HG03139 (cell line): Measurements from ENCODE around the gene MBNL2.

ENCODE experiments used
- ATAC-seq: cut with Tn5 transposase; IDR thresholded peaks from one replicate; pipeline ENCODE4 v1.9.1; 2021; ENCODE audit not compliant: unreplicated experiment

MBNL2 gene

GRCh38 chr13:97369261-97369893 is 147.2 kb downstream of the MBNL2 start:
- ATAC-seq: peak; percentile 61

DNA sequence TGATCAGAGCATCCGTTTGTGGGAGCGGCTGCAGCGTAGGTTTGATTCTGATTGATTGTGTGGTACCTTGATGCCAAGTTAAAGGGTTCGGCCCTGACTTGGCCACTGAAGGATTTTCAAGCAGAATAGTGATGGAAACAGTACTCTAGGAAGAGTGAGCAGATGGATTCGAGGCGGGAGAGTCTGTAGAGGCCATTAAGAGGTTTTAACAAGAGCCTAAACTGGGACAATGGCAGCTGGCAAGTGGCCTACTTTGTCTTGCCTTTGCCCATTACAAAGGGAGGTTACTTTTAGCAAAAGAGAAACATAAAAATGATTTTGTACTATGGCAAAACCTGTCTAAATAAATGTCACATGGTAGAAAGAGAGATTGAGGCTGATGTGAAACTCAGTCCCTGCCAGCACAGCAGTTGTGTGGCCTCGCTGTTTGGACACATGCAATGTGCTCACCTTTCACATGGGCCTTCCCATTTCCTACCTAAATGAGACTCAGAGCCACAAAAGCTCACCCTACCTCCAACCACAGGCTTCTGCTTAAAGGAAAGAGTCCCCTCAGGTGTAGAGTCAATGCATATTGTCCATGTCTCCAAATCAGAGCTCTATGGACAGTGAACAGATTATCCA is 149.5 kb downstream of the MBNL2 start:
- no peak for ATAC-seq

DNA sequence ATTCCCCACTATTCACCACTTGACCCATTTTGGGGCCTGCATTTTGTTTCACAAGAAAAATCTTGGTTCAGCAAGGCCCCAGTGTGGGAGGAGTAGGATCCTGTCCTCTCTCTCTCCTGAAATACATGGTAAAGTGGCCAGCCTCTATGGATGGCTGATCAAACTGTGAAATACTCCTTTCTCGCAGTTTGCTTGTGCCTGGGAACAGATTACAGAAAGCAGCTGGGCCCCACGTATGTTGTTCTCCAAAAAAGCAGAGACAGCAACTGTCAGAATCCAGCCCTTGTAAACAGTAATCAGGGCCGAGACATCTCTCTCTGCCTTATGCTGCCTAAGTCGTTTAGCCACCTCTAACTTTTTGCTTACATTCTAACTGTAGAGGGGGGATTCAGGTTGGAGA is 150.8 kb downstream of the MBNL2 start:
- no peak for ATAC-seq

DNA sequence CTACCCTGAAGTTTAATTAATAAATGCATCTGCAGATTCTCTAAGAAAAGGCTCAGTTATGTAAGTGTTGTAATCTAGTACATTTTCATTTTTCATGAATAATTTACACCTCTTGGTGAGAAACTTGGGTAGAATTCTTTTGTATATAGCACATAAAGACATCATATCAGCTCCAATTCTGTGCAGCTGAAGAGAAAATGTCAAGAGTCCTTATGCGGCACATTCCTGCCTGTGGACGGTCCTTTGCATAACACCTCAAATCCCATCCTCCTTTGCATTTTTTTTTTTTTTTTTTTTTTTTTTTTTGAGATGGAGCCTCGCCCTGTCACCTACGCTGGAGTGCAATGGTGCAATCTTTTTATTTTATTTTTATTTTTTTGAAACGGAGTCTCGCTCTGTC is 151.7 kb downstream of the MBNL2 start:
- no peak for ATAC-seq

GRCh38 chr13:97376981-97377380 is 154.8 kb downstream of the MBNL2 start:
- ATAC-seq: no peak

DNA sequence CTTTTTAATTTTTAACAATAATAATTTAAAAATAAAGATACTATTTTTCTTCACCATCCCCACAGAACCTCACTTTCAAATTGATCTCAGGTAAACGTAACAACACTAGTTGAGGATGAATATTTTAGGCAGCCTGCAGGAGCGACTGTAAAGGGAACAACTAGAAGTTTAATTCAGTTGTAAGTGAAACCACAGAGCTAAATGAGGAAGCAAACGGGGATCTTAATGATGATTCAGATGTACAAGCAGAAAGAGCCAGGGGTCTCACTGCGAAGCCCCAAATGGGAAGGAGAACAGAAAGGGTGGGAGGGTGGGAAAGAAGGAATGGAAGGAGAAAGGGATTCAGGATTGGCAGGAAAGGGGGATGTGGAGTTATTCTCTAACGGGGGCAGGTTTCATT is 157.3 kb downstream of the MBNL2 start:
- ATAC-seq: no peak

DNA sequence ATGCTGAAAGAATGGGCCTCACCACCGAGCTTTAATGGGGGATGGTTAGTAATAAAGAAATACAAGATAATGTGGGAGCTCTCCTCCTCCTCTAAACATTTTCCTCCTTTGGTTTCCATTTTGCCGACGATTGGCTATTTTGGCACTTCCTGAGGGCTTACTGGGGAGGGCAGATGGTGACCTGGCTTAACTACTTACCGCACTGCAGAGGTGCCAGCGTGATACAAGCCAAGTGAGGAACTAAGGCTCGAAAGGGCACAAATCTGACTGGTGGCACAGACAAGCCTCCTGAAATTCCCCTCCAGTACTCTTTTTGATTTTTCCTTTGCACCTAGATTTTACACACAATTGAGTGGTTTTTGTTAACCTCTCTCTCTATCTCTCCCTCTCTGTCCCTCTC is 158.6 kb downstream of the MBNL2 start:
- no peak for ATAC-seq

GRCh38 chr13:97381189-97381588 is 159.1 kb downstream of the MBNL2 start:
- ATAC-seq: no peak

GRCh38 chr13:97382276-97382675 is 160.1 kb downstream of the MBNL2 start:
- no peak for ATAC-seq

GRCh38 chr13:97384371-97384770 is 162.2 kb downstream of the MBNL2 start:
- ATAC-seq: no peak

- ATAC-seq: no peak
Observed at GRCh38 chr13:97385146-97385545, 163.0 kb downstream of the MBNL2 start.

- no peak for ATAC-seq
Observed at GRCh38 chr13:97385854-97386253, 163.7 kb downstream of the MBNL2 start.

- peak; percentile 72 for ATAC-seq
Observed at GRCh38 chr13:97386801-97387484, 164.8 kb downstream of the MBNL2 start.

DNA sequence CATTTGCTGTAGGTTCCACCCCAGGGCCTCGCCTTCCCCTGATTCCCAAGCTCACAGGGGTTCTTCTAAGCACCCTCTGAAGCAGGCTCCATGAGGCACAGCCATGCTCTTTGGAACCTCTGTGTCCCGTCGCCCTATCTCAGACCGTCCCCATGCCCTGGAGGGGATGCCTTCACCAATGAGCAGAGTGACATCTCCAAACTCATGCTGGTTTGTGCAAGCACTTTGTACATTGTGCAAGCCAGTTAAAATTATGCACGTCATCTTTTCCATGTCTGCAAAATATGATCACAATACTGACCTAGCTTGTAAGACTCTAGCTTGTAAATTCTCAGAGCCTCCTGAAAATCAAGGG is 165.3 kb downstream of the MBNL2 start:
- ATAC-seq: no peak

GRCh38 chr13:97387890-97388289 is 165.8 kb downstream of the MBNL2 start:
- ATAC-seq: no peak

- peak; percentile 46 for ATAC-seq
Observed at GRCh38 chr13:97388373-97388772, 166.2 kb downstream of the MBNL2 start.

- ATAC-seq: no peak
Observed at GRCh38 chr13:97390941-97391600, 168.9 kb downstream of the MBNL2 start.

DNA sequence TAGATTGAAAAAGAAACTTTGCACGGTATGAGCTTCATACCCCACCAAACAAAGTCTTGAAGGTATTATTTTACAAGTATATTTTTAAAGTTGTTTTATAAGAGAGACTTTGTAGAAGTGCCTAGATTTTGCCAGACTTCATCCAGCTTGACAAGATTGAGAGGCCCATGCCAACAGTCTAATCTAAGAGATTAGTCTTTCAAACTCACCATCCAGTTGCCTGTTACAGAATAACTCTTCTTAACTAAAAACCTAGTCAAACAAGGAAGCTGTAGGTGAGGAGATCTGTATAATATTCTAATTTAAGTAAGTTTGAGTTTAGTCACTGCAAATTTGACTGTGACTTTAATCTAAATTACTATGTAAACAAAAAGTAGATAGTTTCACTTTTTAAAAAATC is 169.9 kb downstream of the MBNL2 start:
- ATAC-seq: no peak

GRCh38 chr13:97394542-97394941 is 172.4 kb downstream of the MBNL2 start:
- ATAC-seq: no peak

- ATAC-seq: no peak
Observed at GRCh38 chr13:97395447-97396136, 173.5 kb downstream of the MBNL2 start.

DNA sequence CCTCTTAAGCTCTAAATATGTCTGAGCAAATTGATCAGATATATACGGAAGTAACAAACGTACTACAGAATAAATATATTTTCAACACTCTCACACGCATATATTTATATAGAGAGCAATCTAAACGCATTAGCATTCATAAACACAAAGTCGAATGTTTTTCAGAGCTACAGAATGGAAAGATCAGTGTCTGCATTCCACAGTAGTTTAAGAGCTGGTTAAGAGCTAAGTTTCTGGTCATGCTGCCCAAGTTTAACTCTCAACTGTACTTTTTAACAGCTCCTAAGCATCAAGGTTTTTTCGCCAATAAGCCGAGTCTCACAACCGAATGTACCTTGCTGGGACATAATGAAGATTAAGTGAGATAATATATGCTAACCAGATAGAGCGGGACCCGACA is 175.1 kb downstream of the MBNL2 start:
- ATAC-seq: no peak
